Immature natural killer cell (primary cell): Measurements from ENCODE around the gene GMDS. TPM values are rescaled to one million over a fixed set of nuclear protein-coding genes. Genes with fewer than 3 reads are reported as not detected.
A peak's percentile ranks its signal among the peaks of the same experiment; 100 is the strongest.

Source experiments
- DNase-seq, 3 donors: peaks; one replicate each; pipeline ENCODE4 v3.0.0; 2022; ENCODE audit warnings: mixed read lengths in 1 of 3
- H3K27ac Mint-ChIP-seq, 6 donors: one replicate each; pipeline ENCODE4 v1.8.0; 2020; ENCODE audit warnings: mixed read lengths in 6 of 6, mild to moderate bottlenecking in 5 of 6, inconsistent platforms in 4 of 6, moderate library complexity in 3 of 6
- H3K27me3 Mint-ChIP-seq, 3 donors: one replicate each; pipeline ENCODE4 v1.8.0; 2020 to 2021; ENCODE audit warnings: low read depth in 3 of 3, mild to moderate bottlenecking in 3 of 3, mixed read lengths in 3 of 3, moderate library complexity in 3 of 3, inconsistent platforms in 1 of 3
- H3K36me3 Mint-ChIP-seq, 3 donors: one replicate each; pipeline ENCODE4 v1.8.0; 2020; ENCODE audit warnings: mixed read lengths in 3 of 3, inconsistent platforms in 2 of 3, mild to moderate bottlenecking in 2 of 3
- H3K4me1 Mint-ChIP-seq, 2 donors: one replicate each; pipeline ENCODE4 v1.8.0; 2020; ENCODE audit warnings: inconsistent platforms in 2 of 2, mild to moderate bottlenecking in 2 of 2, mixed read lengths in 2 of 2, moderate library complexity in 1 of 2
- H3K4me3 Mint-ChIP-seq, 5 donors: one replicate each; pipeline ENCODE4 v1.8.0; 2020; ENCODE audit warnings: mild to moderate bottlenecking in 5 of 5, mixed read lengths in 5 of 5, inconsistent platforms in 3 of 5, moderate library complexity in 3 of 5
- H3K9me3 Mint-ChIP-seq, 6 donors: one replicate each; pipeline ENCODE4 v1.8.0; 2020; ENCODE audit warnings: mild to moderate bottlenecking in 6 of 6, mixed read lengths in 6 of 6, inconsistent platforms in 4 of 6, moderate library complexity in 3 of 6
- polyA plus RNA-seq, 3 donors: library from polyadenylated mRNA; unstranded; fragments of 300-500 nt; fragmentation: Illumina TruSeq; gene quantifications; one replicate each; pipeline ENCODE4 v1.2.3, GENCODE V29; 2021

GMDS gene
- polyA plus RNA-seq, 3 donors from 2014 or later = 14.1 to 25.4 (median 22.5) TPM

DNA sequence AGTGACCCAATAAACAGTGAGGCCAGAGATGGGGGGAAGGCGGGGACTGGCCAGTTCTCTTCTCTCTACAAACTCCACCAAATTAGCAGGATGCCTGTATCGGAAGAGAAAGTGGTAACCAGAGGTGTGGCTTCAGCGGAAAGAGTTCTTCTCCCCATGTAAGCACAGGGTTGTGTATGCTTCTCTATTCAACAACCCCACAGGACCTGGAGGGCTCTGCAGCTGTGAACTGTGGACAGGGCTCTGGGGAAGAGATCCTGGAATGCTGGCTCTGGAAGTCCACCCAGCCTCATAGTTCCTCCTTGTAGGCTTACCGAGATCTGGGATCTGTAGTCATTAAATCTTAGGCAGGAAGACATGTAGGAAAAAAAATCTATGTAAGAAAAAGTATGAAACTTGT is 449.5 kb downstream of the GMDS start:
- DNase-seq = no peak
- Mint-ChIP-seq H3K4me3 (no peak overlapping the region), H3K36me3 (peaks cover 0 to 4% (median 0%) of the 10 kb centered on the region in 3 donors), H3K9me3 (no peaks in the 10 kb centered on the region), H3K4me1 (no peaks in the 10 kb centered on the region), H3K27ac (no peak overlapping the region), H3K27me3 (peaks cover 0 to 10% (median 5%) of the 10 kb centered on the region in 3 donors)

GRCh38 chr6:1792989-1793388 is 452.4 kb downstream of the GMDS start:
- Mint-ChIP-seq H3K9me3 (no peaks in the 10 kb centered on the region), H3K27me3 (peaks cover 0 to 10% (median 4%) of the 10 kb centered on the region in 3 donors), H3K27ac (no peak overlapping the region), H3K4me1 (no peaks in the 10 kb centered on the region), H3K4me3 (no peak overlapping the region), H3K36me3 (peaks cover 0 to 8% (median 3%) of the 10 kb centered on the region in 3 donors)
- no peak for DNase-seq

DNA sequence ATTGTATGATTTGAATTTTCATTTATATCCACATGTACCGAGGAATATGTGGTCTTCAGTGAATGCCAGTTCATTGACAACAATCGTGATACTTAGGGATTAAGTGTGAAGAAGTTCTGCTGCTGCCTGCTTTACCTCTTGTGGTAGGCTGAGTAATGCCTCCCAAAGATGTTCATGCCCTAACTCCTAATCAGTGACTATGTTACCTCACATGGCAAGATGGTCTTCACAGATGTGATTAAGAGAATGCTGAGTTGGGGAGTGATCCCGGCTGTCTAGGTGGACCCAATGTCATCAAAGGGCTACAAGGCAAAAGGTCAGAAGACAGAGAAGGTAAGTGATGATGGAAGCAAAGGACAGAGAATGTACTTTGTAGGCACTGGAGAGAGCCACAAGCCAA is 454.7 kb downstream of the GMDS start:
- Mint-ChIP-seq H3K36me3 (peaks cover 0 to 24% (median 7%) of the 10 kb centered on the region in 3 donors), H3K4me3 (no peak overlapping the region), H3K27me3 (peaks cover 0 to 8% (median 2%) of the 10 kb centered on the region in 3 donors), H3K9me3 (no peaks in the 10 kb centered on the region), H3K27ac (no peak overlapping the region), H3K4me1 (no peaks in the 10 kb centered on the region)
- DNase-seq = no peak

DNA sequence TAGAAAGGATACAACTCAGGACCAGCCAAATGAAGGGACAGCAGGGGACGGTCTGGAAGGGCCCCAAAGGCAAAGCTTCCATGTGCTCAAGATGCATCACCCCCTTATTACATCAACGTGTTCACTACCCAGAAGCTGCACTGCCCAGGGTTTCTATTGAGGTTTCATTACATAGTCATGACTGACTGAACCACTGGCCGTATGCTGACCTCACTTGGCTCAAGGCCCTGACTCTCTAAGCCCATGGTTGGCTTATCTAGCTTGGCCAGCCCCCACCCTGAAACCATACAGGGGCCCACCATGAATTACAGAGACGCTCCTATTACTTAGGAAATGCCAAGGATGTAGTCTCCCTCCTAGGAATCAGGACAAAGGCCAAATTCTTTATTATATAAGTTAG is 456.3 kb downstream of the GMDS start:
- no peak for DNase-seq
- H3K27ac Mint-ChIP-seq = no peak overlapping the region
- no peak overlapping the region for H3K4me3 Mint-ChIP-seq
- no peaks in the 10 kb centered on the region for H3K4me1 Mint-ChIP-seq
- peaks cover 0 to 8% (median 5%) of the 10 kb centered on the region in 3 donors for H3K27me3 Mint-ChIP-seq
- H3K36me3 Mint-ChIP-seq = peaks cover 10 to 31% (median 15%) of the 10 kb centered on the region in 3 donors
- no peaks in the 10 kb centered on the region for H3K9me3 Mint-ChIP-seq

DNA sequence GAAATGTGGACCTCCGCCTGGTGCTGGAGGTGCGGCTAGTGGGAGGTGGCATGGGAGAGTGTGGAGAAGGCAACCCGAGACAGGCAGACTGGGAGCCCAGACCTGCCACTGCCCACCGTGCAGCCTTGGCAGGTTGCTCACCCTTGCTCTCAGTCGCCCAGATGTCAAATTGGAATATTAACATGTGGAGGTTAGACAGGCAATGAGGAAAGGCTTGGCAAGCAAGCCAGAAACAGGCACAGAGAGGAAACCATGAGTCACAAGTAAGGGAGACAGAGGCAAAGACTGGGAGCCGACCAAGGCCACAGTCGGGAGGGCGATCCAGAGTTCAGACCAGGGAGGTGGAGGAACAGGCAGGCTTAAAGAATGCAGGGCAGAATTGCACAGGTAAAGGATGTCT is 457.5 kb downstream of the GMDS start:
- Mint-ChIP-seq H3K27ac (no peak overlapping the region), H3K4me1 (no peaks in the 10 kb centered on the region), H3K9me3 (no peaks in the 10 kb centered on the region), H3K27me3 (peaks cover 0 to 5% (median 3%) of the 10 kb centered on the region in 3 donors), H3K36me3 (peaks cover 10 to 29% (median 15%) of the 10 kb centered on the region in 3 donors), H3K4me3 (no peak overlapping the region)
- DNase-seq = no peak

GRCh38 chr6:1786455-1787453 is 458.7 kb downstream of the GMDS start:
- H3K27me3 Mint-ChIP-seq = peaks cover 0 to 5% (median 0%) of the 10 kb centered on the region in 3 donors

GRCh38 chr6:1784422-1784884 is 461.0 kb downstream of the GMDS start:
- peaks cover 0 to 9% (median 4%) of the 10 kb centered on the region in 3 donors for H3K27me3 Mint-ChIP-seq
- peaks cover 12 to 39% (median 28%) of the 10 kb centered on the region in 3 donors for H3K36me3 Mint-ChIP-seq
- no peak for DNase-seq
- H3K9me3 Mint-ChIP-seq = peaks cover 0 to 2% (median 0%) of the 10 kb centered on the region in 6 donors
- peaks cover 3 to 12% of the 10 kb centered on the region in 2 donors for H3K4me1 Mint-ChIP-seq
- no peak overlapping the region for H3K4me3 Mint-ChIP-seq
- no peak overlapping the region for H3K27ac Mint-ChIP-seq

More at GRCh38 chr6:1786455-1787453, 458.7 kb downstream of the GMDS start:
- H3K4me3 Mint-ChIP-seq = no peak overlapping the region
- no peak overlapping the region for H3K27ac Mint-ChIP-seq
- no peaks in the 10 kb centered on the region for H3K9me3 Mint-ChIP-seq
- H3K4me1 Mint-ChIP-seq = no peaks in the 10 kb centered on the region
- H3K36me3 Mint-ChIP-seq = peaks cover 10 to 27% (median 15%) of the 10 kb centered on the region in 3 donors
- no peak for DNase-seq

GRCh38 chr6:1781817-1782184 is 463.6 kb downstream of the GMDS start:
- Mint-ChIP-seq H3K9me3 (peaks cover 0 to 2% (median 0%) of the 10 kb centered on the region in 6 donors), H3K27ac (peak overlapping the region in 1 of 6 donors; percentile 51), H3K36me3 (peaks cover 14 to 36% (median 29%) of the 10 kb centered on the region in 3 donors), H3K27me3 (peaks cover 0 to 13% (median 11%) of the 10 kb centered on the region in 3 donors), H3K4me3 (no peak overlapping the region), H3K4me1 (peaks cover 3 to 15% of the 10 kb centered on the region in 2 donors)
- DNase-seq = no peak

DNA sequence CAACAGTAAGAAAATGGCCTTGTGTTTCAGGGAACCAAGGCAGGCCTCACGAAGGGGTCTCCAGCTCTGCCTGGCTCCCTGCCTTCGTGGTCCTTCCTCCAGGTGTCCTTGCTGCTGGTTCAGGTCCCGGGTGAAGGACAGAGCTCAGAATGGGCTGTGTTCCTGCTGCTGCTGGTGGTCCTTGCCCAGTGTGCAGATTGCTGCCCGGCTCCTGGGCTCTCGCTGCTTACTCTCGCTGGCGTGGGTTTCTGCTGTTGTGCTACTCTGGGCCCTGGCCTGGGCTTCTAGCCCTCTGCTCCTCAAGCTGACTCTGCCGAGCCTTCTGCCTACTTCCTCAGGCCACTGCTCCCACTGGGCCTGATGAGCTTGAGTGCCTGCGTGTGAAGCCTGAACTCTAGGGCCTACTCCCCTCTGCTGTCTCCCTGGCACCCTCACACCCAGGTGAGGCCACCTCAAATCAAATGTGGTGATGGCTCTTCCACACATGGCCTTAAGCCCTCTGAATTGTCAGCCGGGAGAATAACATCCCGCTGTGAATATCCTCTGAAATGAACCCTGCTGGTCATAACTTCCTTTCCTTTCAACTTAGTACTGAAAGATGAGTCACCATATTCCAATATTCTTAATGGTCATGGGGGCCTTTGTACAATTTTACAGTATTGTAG is 464.1 kb downstream of the GMDS start:
- peaks cover 3 to 19% of the 10 kb centered on the region in 2 donors for H3K4me1 Mint-ChIP-seq
- no peak overlapping the region for H3K4me3 Mint-ChIP-seq
- H3K27ac Mint-ChIP-seq = peak overlapping the region in 1 of 6 donors; percentile 51
- H3K9me3 Mint-ChIP-seq = peaks cover 0 to 2% (median 0%) of the 10 kb centered on the region in 6 donors
- H3K27me3 Mint-ChIP-seq = peaks cover 2 to 17% (median 12%) of the 10 kb centered on the region in 3 donors
- no peak for DNase-seq
- peaks cover 14 to 34% (median 29%) of the 10 kb centered on the region in 3 donors for H3K36me3 Mint-ChIP-seq

- Mint-ChIP-seq H3K27ac (no peak overlapping the region), H3K9me3 (peaks cover 0 to 2% (median 0%) of the 10 kb centered on the region in 6 donors), H3K27me3 (peaks cover 2 to 17% (median 14%) of the 10 kb centered on the region in 3 donors)
These were observed 465.0 kb downstream of the GMDS start for GRCh38 chr6:1780251-1780867.

GRCh38 chr6:1778686-1779235 is 466.6 kb downstream of the GMDS start:
- Mint-ChIP-seq H3K4me3 (no peak overlapping the region), H3K27me3 (peaks cover 6 to 23% (median 14%) of the 10 kb centered on the region in 3 donors), H3K9me3 (peaks cover 0 to 2% (median 0%) of the 10 kb centered on the region in 6 donors), H3K36me3 (peaks cover 12 to 28% (median 27%) of the 10 kb centered on the region in 3 donors), H3K27ac (no peak overlapping the region), H3K4me1 (peaks cover 6 to 24% of the 10 kb centered on the region in 2 donors)
- no peak for DNase-seq

More at GRCh38 chr6:1780251-1780867, 465.0 kb downstream of the GMDS start:
- H3K4me3 Mint-ChIP-seq = no peak overlapping the region
- H3K36me3 Mint-ChIP-seq = peaks cover 14 to 29% (median 22%) of the 10 kb centered on the region in 3 donors
- DNase-seq = no peak
- H3K4me1 Mint-ChIP-seq = peaks cover 3 to 19% of the 10 kb centered on the region in 2 donors

DNA sequence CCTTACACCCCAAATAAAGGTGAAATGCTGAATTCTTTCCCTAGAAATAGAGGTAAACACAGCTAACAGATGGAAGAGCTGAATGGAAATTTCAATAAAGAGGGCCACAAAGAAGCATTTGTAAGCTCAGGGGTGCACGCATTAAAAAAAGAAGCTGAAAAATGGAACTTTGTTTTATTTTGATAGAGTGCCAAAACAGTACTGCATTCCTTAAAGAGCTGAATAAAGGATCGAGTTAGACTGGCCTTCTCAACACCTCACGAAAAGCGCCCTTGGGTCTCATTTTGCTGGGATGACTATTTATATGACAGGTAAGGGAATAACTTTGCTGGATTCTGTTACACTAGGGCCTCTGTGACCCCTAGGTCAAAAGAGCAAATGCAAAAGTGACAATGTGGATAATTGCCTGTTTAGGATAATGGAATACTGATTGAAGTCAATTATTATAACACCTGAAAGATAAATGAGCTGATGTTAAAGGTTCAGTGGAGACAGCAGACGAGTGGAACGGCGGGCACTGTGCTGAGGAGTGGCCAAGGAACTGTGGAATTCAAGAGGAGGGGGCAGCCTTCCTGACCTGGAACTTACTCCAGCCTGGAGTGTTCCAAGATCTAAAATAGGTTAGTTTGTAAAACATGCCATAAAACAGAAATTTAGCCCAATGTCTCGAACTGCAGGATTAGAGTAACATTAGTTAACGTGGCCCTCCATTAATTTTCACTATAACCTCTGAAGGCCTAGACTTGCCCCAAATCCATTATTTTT is 467.3 kb downstream of the GMDS start:
- peaks cover 11 to 25% (median 16%) of the 10 kb centered on the region in 3 donors for H3K27me3 Mint-ChIP-seq
- H3K9me3 Mint-ChIP-seq = peaks cover 0 to 2% (median 0%) of the 10 kb centered on the region in 6 donors
- H3K4me1 Mint-ChIP-seq = peaks cover 6 to 30% of the 10 kb centered on the region in 2 donors
- H3K36me3 Mint-ChIP-seq = peaks cover 12 to 30% (median 28%) of the 10 kb centered on the region in 3 donors
- H3K27ac Mint-ChIP-seq = no peak overlapping the region
- no peak for DNase-seq
- no peak overlapping the region for H3K4me3 Mint-ChIP-seq
